ENCODE results near the gene SCG3. TPM values are rescaled to one million over a fixed set of nuclear protein-coding genes. Genes with fewer than 3 reads are reported as not detected.

SCG3 gene
- polyA plus RNA-seq, 1 donor (not counting 4 experiments of a cell fraction or from before 2014, with no cell fraction given) = not detected

- Histone ChIP-seq H3K27ac (ENCODE audit: control insufficient read depth, insufficient read depth, low read length) (no peak overlapping the region), H3K79me2 (ENCODE audit: control insufficient read depth, insufficient read depth, low read length) (no peaks in the 10 kb centered on the region), H3K4me3 (ENCODE audit: control insufficient read depth in 2 of 3, extremely low read depth in 1 of 3, insufficient read depth in 2 of 3, low read depth in 1 of 3, low read length in 3 of 3) (no peak overlapping the region), H3K36me3 (ENCODE audit: control insufficient read depth in 2 of 2, extremely low read depth in 1 of 2, insufficient read depth in 2 of 2, low read length in 2 of 2) (no peaks in the 10 kb centered on the region), H3K4me1 (ENCODE audit: control insufficient read depth, extremely low read depth, insufficient read depth, low read length) (peaks cover 3% of the 10 kb centered on the region), H3K27me3 (ENCODE audit: control insufficient read depth, extremely low read depth, insufficient read depth, low read length) (peaks cover 6% of the 10 kb centered on the region), H4K20me1 (ENCODE audit: control insufficient read depth, extremely low read depth, insufficient read depth, low read length) (no peaks in the 10 kb centered on the region), H2AFZ (ENCODE audit: control insufficient read depth, low read length) (no peak overlapping the region), H3K9me3 (ENCODE audit: control insufficient read depth, low read depth, low read length) (no peaks in the 10 kb centered on the region), H3K9ac (ENCODE audit: control insufficient read depth, extremely low read depth, insufficient read depth, low read length) (no peak overlapping the region), H3K9me1 (ENCODE audit: control insufficient read depth, extremely low read depth, insufficient read depth, low read length) (no peaks in the 10 kb centered on the region), H3K4me2 (ENCODE audit: control insufficient read depth, extremely low read depth, insufficient read depth, low read depth, low read length) (no peak overlapping the region)
- TF ChIP-seq CTCF (optimal IDR thresholded peaks at IDR 0.05 in 1 of 3, IDR thresholded peaks at IDR 0.05 in 1 of 3, conservative IDR thresholded peaks at IDR 0.05 in 1 of 3; ENCODE audit: extremely low read depth in 1 of 3, insufficient read depth in 2 of 3, low read length in 3 of 3) (no peak), EZH2 (IDR thresholded peaks at IDR 0.05; ENCODE audit: low read length) (no peak)
- DNase-seq (ENCODE audit: low read depth, low spot score) = no peak
- FAIRE-seq = no peak
- dilution Hi-C loops (cut with MboI; ENCODE audit: extremely low pct_ligation_motif_present, low sequenced_read_pairs) = no loop called here
Observed at GRCh38 chr15:51678096-51678495, 3.2 kb upstream of the SCG3 start.

DNA sequence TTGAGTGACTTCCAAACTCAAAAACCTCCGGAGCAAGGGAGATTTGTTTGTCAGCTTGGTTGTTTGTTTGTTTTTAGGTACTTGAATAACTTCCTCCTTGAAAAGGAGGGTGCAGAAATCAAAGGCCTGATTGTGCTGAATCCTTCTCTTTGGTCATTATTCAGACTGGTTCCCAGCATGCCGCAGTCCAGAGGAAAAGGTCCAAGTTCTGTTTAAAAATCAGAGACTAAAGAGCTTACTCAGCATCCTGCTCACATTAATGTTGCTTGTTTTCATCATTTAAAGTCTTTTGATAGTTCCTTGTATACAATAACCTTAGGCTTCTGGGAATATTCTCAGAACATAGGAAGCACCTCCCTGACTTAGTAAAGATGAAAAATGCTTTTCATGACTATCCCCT lies 982 bp upstream of the SCG3 start:
- H3K9me1 ChIP-seq (ENCODE audit: control insufficient read depth, extremely low read depth, insufficient read depth, low read length) = no peaks in the 10 kb centered on the region
- H3K79me2 ChIP-seq (ENCODE audit: control insufficient read depth, insufficient read depth, low read length) = no peaks in the 10 kb centered on the region
- H3K9me3 ChIP-seq (ENCODE audit: control insufficient read depth, low read depth, low read length) = no peaks in the 10 kb centered on the region
- FAIRE-seq (no peak), DNase-seq (ENCODE audit: low read depth, low spot score) (no peak)
- H4K20me1 ChIP-seq (ENCODE audit: control insufficient read depth, extremely low read depth, insufficient read depth, low read length) = no peaks in the 10 kb centered on the region
- H3K4me2 ChIP-seq (ENCODE audit: control insufficient read depth, extremely low read depth, insufficient read depth, low read depth, low read length) = no peak overlapping the region
- dilution Hi-C loops (cut with MboI; ENCODE audit: extremely low pct_ligation_motif_present, low sequenced_read_pairs) = no loop called here
- no peaks in the 10 kb centered on the region for H3K36me3 ChIP-seq (ENCODE audit: control insufficient read depth in 2 of 2, extremely low read depth in 1 of 2, insufficient read depth in 2 of 2, low read length in 2 of 2)
- peaks cover 12% of the 10 kb centered on the region for H3K27me3 ChIP-seq (ENCODE audit: control insufficient read depth, extremely low read depth, insufficient read depth, low read length)
- H3K9ac ChIP-seq (ENCODE audit: control insufficient read depth, extremely low read depth, insufficient read depth, low read length) = no peak overlapping the region
- H3K4me1 ChIP-seq (ENCODE audit: control insufficient read depth, extremely low read depth, insufficient read depth, low read length) = peaks cover 3% of the 10 kb centered on the region
- H3K4me3 ChIP-seq (ENCODE audit: control insufficient read depth in 2 of 3, extremely low read depth in 1 of 3, insufficient read depth in 2 of 3, low read depth in 1 of 3, low read length in 3 of 3) = no peak overlapping the region
- TF ChIP-seq CTCF (optimal IDR thresholded peaks at IDR 0.05 in 1 of 3, IDR thresholded peaks at IDR 0.05 in 1 of 3, conservative IDR thresholded peaks at IDR 0.05 in 1 of 3; ENCODE audit: extremely low read depth in 1 of 3, insufficient read depth in 2 of 3, low read length in 3 of 3) = no peak
- TF ChIP-seq EZH2 (IDR thresholded peaks at IDR 0.05; ENCODE audit: low read length) = no peak
- H2AFZ ChIP-seq (ENCODE audit: control insufficient read depth, low read length) = no peak overlapping the region
- H3K27ac ChIP-seq (ENCODE audit: control insufficient read depth, insufficient read depth, low read length) = no peak overlapping the region
